GM21786 (cell line): ENCODE data around the gene ZDHHC22.

ENCODE experiments used
- ATAC-seq: cut with Tn5 transposase; IDR thresholded peaks from one replicate; pipeline ENCODE4 v1.9.1; 2021; ENCODE audit not compliant: unreplicated experiment

ZDHHC22 gene

DNA sequence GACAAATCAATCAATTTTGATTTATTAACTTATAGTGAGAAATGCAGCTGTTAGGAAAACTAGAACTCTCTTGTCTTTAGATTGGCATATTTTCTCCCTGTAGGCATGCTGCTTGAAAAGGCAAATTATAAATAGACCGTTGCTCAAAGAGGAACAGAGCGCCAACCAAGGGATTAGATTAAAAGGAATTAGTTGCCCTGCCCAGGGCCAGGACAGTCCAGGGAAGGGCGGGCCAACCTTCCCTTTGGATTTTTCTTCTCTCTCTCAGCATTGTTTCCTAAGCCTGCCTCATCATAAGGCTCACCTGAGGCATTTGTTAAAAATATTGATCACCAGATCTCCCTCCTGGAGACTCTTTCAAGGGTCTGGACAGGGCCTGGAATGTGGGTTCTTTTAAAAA is 34.9 kb downstream of the ZDHHC22 start:
- no peak for ATAC-seq

DNA sequence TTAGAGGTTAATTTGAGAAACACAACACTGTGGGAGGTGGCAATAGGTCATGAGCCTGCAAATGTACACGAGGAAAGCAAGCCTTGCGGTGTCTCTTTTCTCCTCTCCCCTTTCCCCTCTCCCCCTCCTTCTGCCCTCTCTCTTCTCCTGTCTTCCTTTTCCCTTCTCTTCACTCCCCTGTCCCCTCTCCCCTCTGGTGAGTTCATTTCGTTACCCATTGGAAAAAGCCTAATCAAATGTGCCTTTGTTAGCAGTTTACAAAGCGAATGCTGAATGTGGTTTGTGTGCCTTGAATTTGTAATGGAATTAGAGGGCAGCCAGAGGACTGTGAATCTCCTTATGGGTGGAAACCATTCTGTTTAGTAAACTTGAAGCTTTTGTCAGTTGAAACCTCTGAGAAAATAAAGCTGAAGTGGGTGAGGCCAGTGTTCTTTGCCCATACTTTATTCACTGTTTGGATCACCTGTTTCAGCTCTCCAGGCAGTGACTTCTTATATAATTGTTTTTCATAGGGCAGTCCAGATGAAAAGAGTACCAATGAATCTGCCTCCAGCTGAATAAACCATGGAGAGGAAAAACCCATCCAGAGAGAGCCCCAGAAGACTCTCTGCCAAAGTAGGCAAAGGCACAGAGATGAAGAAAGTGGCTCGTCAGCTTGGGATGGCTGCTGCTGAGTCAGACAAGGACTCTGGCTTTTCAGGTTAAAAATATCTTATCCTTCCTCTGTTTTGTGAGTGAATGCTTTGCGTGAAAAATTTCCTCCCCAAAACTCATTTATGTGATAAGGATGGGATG is 36.2 kb downstream of the ZDHHC22 start:
- ATAC-seq: no peak

DNA sequence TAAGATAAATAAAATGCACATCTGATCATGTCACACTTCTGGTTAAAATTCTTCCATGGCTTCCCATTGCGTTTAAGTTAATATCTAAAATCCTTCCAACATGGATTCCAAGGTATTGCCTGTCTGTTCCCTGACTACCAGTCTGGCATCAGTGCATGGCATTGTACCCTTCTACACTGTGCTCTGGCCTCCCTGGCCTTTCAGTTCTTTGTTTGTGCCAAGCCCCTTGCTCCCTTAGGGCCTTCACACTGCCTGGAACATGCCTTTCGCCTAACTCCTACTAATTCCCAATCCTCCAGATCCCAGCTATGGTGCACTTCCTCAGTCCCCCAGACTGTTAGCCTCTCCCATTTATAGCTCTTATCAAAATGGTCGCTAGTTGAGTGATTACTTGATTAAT is 37.2 kb downstream of the ZDHHC22 start:
- no peak for ATAC-seq

DNA sequence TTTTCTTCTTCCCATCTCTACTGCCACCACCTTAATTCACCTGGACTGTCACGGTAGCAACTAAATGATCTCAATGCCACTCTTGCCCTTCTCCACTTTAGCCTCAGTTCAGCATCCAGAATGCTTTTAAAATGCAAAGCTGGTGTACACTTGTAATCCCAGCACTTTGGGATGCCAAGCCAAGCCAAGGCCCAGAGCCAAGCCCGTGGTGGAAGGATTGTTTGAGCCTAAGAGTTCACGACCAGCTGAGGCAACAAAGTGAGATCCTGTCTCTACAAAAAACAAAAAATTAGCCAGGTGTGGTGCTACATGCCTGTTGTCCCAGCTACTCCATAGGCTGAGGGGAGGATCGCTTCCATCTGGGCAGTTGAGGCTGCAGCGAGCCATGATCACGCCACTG is 37.6 kb downstream of the ZDHHC22 start:
- ATAC-seq: no peak

DNA sequence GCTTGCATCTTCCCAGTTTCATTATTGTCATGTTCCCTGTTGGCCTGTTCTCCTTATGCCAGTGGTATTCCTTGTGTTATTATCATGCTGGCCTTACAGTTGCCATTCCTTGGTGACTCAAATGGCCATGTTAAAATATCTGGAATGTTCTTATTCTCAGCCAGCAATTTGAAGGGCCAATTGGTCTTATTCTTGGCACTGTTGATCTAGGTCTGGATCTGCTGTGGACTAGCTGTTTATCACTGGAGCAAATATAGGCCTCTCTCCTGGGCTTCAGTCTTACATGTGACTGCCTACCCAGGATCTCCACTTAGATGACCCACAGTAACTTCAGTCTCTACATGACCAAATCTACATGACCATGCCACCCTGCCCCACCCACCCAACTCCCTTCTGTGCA is 38.1 kb downstream of the ZDHHC22 start:
- ATAC-seq: no peak

DNA sequence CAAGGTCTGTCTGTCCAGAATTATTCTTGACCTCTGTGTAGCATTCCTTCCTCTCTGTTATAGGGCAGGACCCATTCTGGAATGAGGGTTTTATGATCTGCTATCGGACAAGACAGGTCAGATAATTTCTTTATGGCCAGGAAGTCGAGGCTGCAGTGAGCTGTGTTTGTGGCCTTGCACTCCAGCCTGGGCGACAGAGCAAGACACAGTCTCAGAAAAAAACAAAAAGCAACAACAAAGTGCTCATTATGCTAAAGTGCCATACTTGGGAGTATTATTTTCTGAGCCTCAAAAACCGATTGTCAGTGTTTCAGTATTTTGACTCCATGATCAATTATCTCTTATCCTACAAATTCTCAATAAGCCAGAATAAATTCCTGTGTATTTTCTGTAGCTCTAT is 39.4 kb downstream of the ZDHHC22 start:
- ATAC-seq: no peak

DNA sequence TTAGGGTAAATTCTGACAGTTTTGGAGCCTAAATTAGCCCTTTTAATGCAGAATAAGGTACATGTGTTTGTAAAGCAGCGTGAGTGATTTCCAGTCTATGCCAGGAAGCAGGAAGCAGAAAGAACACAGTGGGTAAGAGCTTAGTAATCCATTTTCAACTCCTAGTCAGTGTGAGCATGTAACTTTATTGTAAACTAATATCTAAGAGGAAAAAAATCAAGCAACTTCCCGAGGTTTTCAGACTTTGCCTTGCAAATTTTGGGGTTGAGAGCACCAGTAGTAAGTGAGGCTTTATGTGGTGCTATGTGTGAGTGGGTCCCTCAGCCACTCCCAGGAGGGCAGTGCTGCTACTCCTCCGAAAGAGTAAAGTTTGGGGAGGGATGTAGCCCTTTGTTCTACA is 40.6 kb downstream of the ZDHHC22 start:
- no peak for ATAC-seq

DNA sequence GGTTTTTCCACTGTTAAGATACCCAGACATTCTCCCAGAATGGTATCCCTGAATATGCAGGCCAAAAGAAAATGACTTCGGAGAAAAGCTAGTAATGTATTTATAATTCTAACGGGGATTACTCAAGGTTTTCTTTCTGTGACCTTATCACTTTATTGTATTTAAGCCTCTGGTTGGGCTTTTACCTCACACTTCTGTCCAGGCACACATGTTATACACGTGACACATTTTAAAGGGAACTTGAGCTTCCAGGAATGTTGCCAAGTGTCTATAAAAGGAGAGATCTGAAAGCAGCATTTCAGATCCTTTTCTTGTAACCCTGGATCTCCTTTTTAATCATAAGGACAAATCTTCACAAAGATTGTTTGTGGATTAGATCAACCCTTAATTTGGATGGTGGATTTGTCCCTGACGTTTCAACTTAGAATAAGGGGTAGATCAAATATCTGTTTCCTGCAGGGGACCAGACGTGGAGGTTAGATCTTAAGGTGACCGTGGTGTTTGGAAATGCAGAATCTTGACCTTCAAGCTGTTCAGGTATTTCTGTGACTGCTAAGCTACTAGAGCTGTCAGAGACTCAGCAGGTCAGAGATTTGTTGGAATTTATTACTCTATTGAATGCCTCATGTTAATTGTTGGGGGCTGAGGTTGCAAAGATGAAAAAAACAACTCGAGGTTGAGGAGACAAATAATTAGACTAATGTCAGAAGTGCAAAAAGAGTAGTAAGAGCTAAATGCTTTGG is 42.0 kb downstream of the ZDHHC22 start:
- no peak for ATAC-seq

DNA sequence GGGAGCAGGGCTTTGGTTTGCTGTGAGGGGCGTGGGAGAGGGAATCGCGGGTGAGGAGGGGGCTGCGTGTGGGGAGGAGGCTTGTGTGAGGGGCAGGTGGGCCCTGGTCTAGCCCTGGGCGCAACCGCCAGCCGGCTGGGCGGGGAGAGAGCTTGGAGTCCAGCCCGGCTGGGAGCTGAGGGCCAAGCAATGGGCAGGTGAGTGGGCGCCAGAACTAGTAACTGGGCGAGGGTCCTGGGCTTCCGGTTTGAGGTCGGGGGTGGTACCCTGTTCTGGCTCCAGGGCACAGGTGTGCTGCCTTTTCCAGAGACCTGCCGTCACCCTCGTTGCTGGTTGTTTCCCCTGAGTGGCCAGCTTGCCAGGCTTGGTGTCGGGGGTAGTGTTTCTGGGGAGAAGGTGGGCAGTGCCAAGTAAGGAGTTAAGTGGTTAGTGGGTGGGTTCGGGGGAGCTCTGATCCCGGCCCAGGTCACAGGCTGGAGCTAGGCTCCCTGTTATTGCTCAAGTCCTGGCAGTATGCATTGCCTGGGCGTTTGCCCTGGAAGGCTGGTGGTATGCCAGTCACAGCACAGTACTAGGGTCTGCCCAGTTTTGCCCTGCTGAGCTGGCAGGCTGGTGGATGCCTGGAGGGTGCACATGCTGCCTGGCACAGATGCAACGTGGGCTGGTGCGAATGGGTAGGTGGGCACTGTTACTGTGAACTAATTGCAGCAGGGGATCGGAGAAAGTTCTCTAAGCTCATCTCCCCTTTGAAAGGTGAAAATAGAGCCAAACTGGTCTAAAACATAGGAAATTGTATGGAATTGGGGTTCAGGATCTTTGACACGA is 42.9 kb downstream of the ZDHHC22 start:
- no peak for ATAC-seq

DNA sequence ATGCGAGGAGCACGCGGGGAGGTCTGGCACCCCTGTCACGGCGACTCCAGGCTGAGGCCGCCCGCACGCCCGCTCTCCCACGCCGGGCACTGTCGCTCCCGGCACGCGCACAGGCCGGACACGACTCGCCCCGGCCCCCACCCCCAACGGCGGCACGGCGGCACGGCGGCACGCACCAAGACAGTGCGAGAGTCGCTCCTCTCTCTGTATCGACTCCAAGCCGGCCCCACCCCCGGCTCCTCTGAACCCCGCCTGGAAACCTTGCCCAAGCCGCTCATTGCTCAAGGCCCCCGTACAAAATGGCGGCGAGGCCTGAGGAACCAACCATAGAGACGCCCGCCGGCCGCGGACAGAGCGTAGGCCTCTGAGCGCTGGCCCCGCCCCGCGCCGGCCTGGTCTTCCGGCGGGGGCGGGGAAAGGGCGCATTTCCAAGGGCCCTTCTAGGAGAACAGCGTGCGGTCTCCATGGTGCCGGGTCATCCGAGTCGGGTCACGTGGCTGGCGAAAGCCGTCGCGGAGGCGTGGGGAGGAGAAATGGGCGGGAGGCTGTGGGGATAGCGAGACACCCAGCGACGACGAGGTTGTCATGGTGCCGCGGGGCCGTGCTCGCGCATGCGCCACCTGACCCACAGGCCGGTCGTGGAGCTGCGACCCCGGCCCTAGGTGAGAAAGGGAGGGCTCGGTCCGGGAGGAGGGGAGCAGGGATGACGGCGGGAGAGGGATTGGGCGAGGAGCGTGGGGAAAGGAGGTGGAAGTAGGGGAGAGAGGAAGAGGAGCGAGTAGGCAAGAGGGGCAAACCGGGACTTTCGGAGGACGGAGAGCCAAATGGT is 43.7 kb downstream of the ZDHHC22 start, which contains the start of gene CIPC:
TSS of gene CIPC (plus strand) at position 559 of the 829 bp plus-strand sequence. CDS start 7,451 bp downstream, outside the sequence.
- ATAC-seq: peak; percentile 85

DNA sequence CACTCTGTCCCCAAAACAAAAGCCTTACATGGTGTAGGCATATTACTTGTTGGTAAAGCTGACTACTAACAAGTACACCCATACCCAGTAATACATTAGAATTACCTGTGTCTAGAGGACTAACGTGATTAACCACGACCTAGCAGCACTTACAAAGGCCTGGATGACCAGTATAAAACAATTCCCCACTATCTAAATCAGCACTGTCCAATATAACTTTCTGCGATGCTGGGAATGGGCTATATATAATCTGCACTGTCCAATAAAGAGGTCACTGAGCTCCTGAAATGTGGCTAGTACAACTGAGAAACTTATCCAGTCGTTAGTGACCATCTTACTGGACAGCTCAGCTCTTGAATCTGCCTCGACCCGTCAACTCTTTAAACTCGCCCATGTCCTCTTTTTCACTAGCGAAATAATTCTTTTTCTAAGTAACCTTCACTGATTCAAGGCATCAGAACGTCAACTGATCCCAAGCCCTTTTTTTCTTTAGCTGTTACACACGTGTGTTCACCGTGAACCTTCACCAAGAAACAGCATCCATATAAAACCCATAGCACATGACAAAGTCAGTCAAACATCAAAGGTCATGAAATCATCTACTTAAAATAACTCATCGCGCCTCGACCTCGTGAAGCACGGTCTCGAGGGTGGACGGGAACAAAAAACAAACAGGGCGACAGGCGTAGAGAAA is 44.4 kb downstream of the ZDHHC22 start:
- ATAC-seq: peak; percentile 1

DNA sequence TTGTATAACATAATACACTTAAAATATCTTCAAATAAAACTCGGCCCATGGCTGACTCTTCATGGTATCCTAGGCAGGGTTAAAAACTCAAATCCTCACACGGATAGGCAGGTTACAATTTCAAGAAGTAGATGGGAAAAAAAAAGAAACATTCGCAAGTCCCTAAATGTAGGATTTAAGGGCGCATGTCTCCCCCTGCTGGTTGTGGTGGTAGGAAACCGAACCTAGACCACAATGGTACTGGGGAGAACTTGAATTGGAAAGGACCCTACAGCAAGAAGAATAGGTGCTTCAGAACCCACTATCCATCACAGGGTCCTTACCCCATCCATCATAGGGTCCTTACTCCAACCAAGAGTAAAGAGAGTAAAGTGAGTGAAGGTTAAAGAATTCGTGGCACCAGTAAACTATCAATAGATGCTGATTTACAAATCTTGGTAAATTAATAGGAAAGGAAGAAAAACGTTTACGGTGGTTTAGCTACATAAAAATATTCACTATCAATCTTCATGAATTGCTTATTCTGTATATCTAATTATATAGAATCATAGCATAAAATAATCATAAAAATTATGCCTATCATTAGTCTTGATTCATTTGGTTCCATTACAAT is 46.8 kb downstream of the ZDHHC22 start:
- no peak for ATAC-seq

DNA sequence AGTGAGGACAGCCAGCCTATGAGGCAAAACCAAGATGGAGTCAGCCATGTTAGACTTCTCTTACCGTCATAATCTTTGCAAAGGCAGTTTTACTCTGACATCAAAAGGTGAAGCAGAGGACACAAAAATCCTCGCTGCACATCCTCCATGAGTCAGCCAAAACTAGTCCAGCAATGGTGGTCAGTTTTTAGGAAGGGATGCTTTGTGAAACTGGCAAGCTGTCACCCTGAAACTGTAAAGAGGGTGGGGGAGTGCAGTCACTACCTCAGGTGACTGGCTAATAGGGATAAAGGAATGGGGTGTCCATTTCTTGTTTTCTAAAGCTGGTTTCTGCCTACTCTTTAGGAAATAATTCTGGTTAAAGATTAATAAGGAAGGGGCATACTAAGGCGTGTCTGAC is 48.9 kb downstream of the ZDHHC22 start:
- no peak for ATAC-seq

DNA sequence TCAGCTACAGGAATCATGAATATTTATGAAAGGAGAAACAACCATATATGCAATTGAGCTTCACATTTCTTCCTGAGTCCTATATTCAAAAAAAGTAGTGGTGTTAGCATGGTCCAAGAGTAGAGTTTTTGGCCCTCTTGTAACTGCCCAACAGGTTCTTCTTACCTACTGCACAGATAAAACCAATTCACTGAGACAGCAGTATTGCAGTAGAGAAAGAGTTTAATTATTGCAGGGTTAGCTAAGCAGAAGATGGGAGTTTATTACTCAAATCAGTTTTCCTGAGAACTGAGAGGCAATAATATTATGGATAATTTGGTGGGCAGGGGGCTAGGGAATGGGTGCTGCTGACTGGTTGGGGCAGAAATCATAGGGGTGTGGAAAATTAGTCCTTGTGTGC is 50.1 kb downstream of the ZDHHC22 start:
- no peak for ATAC-seq

DNA sequence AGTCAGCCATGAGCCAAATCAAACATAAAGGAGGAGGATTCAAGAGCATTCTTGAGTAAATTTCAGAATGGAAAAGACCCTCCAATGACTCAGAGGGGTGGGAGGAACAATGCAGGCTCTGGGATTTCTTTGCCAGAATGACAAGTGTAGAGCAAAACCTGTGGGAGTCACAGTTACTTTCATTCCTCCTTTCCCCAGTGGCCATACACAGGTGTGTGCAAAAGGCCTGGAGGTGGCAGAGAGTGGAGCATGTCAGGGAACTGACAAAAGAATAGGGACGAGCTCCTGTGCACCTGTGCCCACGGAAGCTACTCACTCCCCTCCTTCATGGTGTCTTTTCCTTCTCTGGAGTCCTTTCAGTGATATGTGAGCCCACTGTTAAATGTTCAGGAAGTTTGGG is 52.9 kb downstream of the ZDHHC22 start:
- ATAC-seq: no peak

DNA sequence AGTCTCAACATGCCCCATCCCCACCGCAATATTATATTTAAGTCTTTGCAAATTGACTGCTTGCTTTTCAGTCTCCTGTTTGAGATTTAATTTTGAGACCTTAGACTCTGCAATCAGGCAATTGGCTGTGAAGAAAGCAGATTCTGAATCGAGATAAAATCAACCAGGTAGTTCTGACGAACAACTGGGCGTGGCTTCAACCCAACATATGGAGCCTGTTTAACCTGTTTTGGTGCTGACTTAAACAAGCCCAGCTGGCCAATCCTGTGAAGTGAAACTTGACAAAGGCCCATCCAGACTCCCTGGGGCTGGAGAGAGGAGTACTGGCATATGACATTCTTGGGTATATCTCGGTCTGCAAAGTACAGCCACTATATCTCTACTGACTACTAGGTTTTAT is 53.4 kb downstream of the ZDHHC22 start:
- no peak for ATAC-seq

DNA sequence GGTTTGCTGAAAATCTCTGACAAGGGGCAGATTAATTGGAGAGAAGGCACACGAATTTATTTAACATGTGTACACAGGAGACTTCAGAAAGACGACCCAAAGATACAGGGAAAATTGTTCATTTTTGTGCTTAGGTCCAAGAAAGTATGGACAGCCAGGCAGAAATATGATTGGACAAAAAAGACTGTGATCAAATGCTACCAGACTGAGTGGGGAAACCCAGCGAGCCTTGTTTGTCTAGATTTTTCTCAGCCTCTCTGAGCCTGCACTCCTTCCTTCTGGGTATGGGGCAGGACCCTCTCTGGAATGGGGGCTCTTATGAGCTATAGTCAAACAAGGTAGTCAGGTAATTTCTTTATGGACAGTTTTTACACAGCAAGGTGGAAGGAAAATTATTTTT is 54.0 kb downstream of the ZDHHC22 start:
- ATAC-seq: no peak

DNA sequence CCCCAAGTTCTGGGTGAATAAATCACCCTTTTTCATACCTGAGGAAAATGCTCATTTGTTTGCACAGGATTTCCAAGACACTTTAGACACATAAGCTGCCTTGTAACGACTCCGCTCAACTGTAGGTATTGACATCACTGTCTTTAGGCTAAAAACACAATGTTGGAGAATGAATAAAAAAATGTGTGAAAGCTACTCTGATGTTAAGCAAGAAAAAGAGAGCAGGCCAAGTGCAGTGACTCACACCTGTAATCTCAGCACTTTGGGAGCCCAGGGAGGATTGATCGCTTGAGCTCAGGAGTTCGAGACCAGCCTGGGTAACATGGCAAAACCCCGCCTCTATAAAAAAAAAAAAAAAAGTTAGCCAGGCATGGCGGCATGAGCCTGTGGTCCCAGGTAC is 54.6 kb downstream of the ZDHHC22 start:
- ATAC-seq: no peak

DNA sequence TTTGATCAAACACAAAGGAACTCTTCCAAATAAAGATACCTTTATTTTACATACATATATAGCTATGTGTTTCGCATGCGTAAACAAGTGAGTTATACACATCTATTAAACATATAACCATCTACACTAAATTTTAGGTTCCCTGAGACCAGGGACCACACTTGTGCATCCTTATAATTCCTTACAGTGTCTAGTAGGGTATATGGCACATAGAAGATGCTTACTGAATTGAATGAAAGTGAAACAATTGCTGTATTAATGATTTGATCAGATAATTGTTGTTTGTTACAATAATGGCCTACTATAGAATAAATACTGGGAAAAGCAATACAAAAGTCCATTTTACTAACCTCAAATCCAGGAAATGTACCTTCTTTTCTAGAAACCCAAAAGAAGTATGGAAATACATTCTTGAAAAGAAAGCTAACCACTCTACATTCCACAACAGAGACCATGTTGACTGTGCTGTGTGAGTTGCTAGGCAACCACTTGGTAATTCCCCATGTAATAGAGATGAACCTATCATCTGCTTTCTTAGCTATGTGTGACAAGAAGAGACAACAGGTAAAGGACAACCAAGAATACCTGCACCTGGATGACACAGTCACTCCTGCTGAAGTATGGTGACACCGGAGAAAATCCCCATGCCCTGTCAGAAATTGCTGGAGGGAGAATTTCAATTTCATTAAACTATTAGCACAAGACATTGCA is 55.4 kb downstream of the ZDHHC22 start:
- no peak for ATAC-seq
